HG02943 (cell line): ENCODE measurements around the gene GRID1.

Source experiments
- ATAC-seq: cut with Tn5 transposase; IDR thresholded peaks from one replicate; pipeline ENCODE4 v1.9.1; 2021; ENCODE audit warnings: mild to moderate bottlenecking, low read depth, moderate library complexity; ENCODE audit not compliant: unreplicated experiment

Gene GRID1

DNA sequence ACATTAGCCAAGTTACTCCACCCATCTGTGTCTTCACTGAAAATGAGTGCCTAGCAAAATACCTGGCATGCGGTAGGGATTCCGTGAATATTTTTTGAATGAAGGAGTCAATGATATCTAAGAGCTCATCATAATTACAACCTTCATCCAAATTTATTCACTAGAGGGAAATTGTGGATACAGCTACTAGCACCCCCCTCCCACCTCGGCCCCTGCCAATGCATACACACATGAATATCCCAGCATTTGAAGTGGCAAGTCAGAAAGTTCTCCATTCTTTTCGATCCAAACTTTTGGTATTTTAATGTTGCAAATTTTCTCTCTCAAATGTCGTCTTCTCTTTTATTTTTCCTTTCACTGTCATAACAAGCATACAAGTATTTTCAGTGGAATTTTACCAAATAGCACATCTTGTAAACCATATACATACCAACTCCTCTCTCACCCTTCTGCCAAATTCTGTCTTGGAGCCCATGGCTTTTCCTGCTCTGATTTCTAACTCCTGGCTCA, 164.3 kb downstream of the GRID1 start:
- no peak for ATAC-seq

DNA sequence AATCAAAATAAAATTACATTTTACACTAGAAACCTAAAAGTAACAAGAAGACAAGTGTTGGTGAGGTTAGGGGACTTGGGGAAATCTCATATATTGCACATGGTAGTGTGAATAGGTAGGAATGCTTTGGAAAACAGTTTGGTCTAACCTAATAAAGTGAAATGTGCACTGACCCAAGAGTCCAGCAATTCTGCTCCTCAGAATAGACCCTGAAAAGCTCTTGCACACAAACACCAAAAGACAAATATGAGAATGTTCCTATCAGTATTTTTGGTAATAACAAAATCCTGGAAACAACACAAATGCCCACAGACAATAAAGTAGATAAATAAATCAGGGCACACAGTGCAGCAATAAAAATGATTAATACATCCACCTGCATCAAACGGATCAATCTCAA, 165.7 kb downstream of the GRID1 start:
- ATAC-seq: no peak

DNA sequence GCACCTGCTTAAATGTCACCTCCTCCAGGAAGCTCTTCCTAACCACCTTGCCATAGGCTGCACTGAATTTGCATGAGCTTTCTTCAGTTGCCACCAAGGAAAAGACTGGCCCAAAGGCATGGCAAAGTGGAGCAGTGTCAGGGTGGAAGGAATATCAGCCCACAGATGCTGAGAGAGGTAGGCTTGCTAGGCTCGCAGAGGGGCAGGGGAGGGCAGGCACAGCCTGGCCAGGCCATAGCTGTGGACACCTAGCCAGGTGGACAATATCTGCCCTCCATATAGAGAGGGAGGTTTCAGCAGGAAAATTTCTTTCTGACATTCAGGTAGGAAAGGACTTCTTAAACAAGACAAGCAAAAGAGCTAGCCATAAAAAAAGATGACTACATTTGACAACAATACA, 166.3 kb downstream of the GRID1 start:
- ATAC-seq: no peak

DNA sequence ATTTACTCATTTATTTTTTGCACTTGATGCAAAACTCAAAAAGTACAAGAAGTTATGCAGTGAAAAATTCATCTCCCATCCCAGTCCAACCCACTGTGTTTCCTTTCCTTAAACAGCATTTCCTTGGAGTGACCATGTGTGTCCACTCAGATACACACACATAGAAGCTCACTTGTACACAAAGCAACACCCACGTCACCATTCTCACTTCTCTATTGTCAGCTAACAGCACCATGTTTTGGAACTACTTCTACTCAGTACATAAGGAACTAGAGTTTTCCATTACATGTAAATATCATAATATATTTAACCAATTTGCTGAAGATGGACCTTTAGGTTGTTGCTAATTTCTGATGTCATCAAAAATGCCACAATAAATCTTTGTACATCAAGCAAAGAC, 167.6 kb downstream of the GRID1 start:
- ATAC-seq: no peak

DNA sequence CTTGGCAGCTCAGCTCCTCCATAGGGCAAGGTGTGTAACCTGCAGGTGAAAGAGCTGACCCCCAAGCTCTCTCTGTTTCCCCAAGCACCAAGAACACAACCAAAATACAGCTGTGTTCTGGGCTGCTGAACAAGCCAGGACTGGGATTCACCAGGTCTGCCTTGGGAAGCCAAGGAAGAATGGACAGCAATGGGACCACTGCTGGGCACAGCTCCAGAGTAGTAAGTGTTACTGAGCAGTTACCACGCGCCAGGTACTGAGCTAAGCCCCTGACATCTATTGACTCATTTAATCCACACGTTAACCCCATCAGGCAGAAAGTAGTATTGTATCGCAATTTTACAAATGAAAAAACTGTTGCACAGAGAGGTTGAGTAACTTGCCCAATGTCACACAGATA, 168.3 kb downstream of the GRID1 start:
- ATAC-seq: no peak

DNA sequence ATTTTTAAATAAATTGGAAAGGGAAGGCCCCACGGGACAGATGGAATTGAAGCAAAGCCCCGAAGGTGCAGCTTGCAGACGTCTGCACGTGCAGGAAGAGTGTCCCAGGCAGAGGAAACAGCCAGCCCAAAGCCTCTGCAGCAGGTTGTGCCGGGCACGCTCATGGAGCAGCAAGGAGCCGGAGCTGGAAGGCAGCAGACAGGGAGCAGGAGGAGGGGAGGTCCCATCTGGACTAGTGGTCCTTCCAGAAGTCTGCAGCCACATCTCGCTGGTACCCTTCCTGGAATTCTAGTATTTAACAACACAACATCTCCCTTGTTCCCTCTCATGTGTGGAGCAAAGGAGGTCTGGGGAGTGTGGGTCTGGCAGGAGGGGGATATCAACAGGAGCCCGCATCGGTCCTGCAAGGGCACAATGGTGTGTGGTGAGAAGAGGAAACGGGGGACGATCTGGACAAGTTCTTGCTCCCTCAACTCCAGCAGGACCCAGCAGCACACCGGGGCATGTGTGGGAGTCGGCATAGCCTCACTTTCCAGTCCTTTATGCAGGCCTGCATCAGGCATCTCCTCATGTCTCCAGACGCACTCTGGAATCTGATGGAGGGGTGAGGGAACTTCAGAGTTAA, 169.3 kb downstream of the GRID1 start:
- no peak for ATAC-seq

DNA sequence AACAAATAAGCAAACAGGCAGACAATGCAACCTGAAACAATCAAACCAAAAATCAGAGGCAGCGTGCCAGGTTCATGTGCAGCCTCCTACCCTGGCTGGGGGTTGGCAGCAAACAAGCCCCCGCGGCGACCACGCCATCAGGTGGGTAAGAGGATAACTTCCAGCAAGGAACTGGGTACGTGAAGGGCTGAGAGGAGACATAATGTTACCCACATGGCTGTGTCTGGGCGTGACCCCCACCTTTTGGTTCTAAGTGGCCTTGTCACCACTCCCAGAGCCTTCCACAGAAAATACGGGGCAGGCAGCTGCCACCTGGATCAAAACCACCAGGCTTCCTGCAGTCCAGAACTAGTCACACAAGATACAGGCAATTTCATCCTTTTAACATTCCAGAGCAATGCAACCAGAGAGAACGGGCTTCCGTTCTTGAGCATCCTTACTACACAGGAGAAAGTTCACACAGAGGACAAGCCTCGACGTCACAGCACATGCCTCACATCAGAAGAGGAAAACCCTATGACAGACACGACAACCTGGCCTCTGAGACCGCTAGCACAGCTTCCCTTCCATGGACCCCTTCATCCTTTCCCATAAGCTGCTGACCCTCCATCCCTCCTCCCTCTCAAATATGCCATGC, 171.0 kb downstream of the GRID1 start:
- no peak for ATAC-seq

DNA sequence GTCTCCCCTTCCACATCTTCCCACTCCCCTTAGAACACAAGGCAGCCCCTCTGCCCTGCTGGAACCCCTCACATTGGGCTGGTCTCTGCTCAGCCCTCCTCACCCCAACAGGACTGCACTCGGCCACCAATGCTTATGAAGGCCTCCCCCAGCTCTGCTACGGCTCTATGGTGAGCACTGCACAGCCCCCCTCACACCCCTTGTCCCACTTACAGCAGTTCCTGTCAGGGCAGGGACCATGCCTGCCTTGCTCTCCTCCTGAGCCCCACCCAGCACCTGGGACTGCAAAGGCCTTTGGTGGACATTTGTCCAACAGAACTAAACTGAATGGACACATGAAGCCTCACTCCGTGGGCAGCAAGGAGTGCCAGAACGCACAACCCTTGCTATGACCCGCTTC, 171.9 kb downstream of the GRID1 start:
- ATAC-seq: no peak

DNA sequence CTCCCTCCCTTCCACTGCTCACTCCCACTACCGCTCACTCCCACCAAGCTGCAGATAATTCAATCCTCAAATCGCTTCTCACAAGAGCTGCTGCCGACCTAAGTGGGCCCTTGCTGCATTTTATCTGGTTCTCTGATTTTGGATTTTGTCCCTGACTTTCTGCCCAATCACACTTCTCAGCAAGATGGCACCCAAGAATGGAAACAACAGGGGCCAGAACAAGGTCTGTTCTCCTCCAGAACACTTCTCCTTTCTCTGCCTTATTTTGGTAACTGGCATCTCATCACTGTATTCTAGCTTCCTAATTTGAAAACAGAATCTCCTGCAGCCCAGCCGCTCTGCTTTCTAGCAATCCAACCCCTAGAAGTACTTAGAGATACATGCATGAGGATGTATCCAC, 172.8 kb downstream of the GRID1 start:
- no peak for ATAC-seq

DNA sequence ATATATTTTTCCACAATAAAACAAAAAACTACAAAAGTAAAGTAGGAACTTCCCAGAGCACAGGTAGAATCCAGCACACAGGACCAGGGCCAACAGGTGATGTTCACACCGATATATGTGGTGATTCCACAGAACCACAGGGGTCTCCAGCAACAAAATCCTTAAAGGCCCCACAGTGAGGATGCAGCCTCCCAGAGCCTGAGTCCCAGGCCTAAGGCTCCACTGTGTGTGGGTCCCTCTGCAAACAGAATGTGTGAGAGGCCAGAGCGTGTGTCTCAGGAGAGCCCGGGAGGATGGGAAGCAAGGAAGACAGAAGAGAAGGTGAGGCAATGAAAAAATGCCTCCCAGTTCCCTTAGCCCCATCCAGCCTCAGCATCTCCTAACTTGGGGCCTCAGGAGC, 173.9 kb downstream of the GRID1 start:
- ATAC-seq: no peak

DNA sequence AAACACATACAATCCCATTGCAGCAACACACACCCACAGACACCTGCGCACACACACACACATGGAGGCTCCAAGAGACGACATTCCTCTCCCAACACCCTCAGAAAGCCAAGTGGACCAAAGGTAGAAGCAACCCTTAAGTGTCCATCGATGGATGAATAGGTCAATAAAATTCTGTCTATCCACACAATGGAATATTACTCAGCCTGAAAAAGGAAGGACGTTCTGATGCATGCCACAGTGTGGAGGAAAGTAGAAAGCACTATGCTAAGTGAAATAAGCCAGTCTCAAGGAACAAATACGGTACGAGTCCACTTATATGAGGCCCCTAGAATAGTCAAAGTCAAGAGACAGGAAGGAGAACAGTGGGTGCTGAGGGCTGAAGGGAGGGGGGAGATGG, 174.4 kb downstream of the GRID1 start:
- ATAC-seq: no peak

DNA sequence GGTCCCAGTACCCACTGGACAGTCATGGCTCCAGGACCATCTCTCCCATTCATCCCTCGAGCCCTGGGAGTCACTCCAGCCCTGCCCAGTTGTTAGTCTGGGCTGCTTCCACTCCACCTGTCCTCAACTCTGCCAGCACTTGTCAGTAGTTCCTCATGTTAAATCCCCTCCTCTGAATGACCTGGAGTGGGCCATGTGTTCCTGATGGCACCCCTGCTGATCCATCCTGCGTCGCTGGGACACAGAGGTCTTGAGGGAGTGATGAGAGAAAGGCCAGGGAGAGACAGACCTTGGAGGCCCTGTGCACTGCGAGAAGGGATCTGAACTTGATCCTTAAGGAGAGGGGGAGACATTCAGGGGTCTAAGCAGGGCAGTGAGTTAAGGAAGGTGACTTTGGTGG, 174.9 kb downstream of the GRID1 start:
- no peak for ATAC-seq

DNA sequence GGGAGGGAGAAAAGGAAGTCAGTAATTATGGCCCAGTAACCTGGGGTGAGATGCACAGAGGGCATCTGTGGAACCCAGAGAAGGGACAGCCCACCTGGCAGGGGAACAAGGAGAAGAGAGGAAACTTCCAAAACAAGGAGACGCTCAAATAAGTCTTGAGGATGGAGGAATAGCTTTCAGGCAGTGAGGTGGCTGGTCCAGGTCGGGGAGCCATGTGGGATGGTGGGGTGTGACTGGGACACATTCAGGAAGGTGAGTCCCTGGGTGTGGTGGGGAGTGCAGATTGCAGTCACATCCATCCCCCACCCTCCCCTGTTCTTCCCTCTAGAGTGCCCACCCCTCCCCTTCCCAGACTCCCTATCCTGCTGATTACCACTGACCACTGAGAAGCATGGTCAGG, 175.4 kb downstream of the GRID1 start:
- no peak for ATAC-seq

DNA sequence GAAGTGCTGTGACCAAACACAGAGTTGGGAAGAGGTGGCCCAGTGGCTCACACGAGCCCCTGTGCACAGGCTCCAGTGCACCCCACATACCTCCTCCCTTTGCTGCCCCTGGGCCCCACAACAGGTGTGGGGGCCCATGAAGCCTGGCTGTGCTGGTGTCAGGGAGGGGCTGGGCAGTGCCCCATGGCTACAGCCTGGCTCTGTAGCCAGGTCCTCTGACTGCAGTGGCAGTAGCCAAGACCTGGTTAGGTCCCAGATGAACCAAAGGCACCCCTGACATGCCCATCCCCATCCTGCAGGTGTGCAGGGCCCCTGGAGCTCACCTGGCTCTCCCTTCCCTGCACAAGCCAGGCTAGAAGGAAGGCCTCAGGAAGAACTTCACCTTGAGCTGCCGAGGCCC, 176.3 kb downstream of the GRID1 start:
- no peak for ATAC-seq

DNA sequence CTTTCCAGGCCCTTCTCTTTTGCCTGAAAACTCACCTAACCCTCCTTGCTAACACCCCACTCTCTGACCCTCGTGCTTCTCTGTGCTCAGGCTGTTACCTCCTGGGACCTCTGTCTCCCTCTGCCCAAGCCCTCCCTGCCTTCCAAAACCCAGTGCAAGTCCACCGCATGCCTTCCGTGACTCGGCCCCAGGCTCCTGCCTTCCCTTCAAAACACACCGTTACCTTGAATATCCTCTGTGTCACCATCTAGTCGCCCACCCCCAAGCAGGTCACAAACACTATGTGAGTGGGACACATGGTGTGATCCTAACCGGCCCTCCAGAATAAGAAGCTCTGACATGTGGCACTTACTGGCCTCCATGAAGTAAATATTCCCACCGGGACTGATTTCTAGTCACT, 176.7 kb downstream of the GRID1 start:
- no peak for ATAC-seq

DNA sequence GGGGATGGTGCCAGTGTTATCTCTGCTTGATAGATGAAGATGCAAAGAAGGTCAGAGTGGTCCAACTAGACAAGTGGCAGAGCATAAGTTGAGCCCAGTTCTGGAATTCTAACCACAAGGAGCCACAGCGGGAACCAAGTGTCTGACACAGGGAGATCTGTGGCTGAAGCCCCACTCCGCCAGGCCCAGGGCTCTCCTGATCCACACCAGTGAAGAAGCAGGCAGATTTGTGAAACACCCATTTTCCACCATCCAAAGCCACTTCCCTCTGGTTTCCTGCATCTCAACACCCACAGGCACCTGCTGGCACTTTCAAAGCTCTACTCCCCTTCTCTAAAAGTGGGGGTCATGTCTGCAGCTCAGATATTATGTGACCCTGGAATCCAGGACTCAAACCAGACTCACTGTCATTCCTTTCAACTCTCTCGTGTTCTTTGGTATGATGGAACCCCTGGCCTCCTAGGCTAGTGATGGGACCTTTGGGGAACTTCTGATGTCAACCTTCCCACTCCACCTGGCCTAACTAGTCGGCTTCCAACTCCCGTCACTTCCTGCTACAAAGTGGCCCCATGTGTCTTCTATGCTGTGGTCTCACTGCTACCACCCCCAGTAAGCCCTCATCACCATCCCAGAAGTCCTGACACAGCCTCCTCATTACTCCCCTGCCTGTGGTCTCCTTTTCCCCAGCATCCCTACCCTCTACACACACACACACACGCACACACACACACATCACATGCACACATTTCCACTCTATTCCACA, 177.6 kb downstream of the GRID1 start:
- no peak for ATAC-seq

DNA sequence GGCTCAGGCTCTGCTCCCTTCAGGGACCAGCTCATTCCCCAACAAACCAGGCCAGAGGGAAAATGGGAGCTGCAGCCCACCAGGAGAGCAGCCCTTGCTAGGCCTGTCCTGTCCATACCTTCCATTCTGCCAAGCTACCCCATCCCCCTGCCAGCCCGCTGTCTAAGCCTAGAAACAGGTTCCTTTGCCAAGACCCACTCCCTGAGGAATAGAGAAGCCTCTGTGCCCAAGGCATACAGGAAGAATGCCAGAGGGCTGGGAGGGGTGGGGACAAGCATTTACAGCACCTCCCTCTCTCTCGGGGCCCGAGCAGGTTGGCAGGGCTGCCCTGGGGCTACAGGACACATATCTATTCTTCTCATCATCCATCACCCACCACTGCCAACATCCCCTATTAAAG, 178.3 kb downstream of the GRID1 start:
- ATAC-seq: no peak

DNA sequence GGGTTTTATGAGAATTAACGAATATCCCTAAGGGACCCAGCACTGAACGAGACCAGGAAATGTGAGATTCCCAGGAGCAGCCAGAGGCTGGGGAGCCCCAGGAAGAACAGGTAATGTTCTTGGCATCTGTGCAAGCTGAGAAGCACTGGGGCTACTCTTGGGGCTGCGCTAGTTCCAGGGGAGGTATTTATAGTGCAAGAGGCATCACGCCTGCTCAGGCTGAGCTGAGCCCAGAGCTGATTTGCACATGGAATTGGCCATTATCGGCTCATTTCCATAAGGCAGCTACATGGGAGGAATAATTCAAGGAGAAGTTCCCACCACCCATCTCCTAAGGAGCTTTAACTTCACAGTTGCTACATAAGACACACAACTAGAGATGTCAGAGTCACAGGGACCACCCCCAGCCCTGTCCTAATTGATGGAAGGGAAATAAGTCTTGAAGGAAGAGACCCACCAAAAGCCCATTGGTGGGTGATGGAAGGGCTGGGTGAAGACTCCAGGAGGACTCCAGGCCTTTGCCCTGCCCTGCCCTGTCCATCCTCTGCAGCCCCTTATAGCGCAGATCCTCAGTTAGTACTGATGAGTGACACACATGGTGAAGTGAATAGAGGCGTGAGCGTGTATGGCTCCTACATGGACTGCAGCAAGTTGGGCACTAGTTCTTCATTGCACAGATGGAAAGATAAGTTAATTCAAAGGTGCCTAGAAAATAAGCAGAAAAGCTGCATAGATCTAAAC, 178.9 kb downstream of the GRID1 start:
- ATAC-seq: no peak

DNA sequence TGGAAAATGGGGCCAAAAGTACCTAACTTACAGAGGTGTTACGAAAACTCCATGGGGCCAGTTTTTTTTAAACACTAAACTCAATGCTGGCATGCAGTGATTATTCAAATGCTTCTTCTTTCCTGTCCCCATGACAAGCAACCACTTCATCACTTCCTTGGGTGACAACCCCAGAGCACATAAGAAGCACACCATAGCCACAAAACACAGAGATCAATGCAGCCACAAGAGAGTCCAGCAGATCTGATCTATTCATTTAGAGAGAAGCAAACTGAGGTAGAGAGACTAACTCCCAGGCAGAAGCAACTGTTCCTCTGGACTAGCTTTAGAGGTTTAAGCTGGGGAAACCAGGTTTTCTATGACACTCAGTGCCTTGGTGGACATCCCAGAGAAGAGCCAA, 180.0 kb downstream of the GRID1 start:
- no peak for ATAC-seq

DNA sequence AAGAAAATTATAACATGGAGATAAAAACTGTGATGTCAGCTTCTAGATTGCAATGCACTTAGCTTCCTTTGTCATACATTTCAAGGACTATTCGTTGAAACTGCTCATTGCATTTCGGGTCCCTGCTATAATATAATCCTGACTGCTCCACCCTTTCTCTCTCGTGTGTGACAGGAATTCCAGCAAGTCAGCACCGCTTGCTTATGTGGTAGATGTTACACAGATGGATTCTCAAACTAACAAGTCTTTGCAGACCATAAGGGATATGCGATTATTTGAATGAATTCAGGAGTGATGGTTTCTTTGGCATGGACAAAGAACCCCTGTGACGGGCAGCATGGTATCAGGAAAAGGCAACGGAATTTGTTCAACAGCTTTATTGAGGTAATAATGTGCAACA, 184.0 kb downstream of the GRID1 start:
- no peak for ATAC-seq

DNA sequence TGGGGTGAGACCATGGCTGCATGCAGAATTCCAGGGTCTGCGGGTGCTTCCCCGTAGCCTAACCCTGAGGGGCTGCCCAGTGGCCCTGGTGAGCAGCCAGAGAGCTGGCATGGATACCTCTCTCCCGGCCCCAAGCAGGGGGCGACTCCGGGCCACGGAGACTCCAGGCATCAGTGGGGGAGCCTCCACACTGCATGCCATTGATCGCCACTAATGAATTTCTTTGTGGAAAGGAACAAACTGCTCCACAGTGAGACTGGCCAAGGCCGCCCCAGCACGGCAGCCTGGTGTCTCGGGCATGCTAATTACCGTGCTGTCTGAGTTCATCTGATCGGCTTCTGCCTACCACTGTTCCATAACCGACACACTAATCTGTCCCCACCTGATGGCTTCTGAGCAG, 184.4 kb downstream of the GRID1 start:
- no peak for ATAC-seq
